A549 (cell line): Measurements from ENCODE around the gene SEL1L3.

Source experiments
- CTCF ChIP-seq: fragments of >200 bp; sonication (Bioruptor Twin); formaldehyde crosslinking; IDR thresholded peaks from 3 replicates; pipeline ENCODE4 v1.5.1; 2016
- REST ChIP-seq: fragments of 200-600 bp; sonication (generic); IDR thresholded peaks from 2 replicates; pipeline ENCODE4 v1.6.1; 2016; ENCODE audit warnings: antibody characterized with exemption, mild to moderate bottlenecking, moderate library complexity
- RNF2 ChIP-seq: fragments of 200-600 bp; sonication (generic); IDR thresholded peaks from 2 replicates; pipeline ENCODE4 v1.6.1; 2016; ENCODE audit warnings: low read depth, mild to moderate bottlenecking, antibody characterized with exemption, moderate library complexity, borderline replicate concordance

GRCh38 chr4:25818371-25818871 lies 44.4 kb downstream of the SEL1L3 start:
- no peak for TF ChIP-seq RNF2
- no peak for TF ChIP-seq CTCF
- no peak for TF ChIP-seq REST
